Kidney glomerular epithelial cell (primary cell): Measurements from ENCODE around the gene CRY1.
A peak's percentile ranks its signal among the peaks of the same experiment; 100 is the strongest.
"Not testable (repeated sequence)": the region's sequence is repeated elsewhere in the genome, so short reads cannot be mapped to it uniquely, and the experiment has no call there.

Source experiments
- DNase-seq: peaks from one replicate; lab custom pipeline; 2025; lab: John Stamatoyannopoulos, UW

CRY1 gene

DNA sequence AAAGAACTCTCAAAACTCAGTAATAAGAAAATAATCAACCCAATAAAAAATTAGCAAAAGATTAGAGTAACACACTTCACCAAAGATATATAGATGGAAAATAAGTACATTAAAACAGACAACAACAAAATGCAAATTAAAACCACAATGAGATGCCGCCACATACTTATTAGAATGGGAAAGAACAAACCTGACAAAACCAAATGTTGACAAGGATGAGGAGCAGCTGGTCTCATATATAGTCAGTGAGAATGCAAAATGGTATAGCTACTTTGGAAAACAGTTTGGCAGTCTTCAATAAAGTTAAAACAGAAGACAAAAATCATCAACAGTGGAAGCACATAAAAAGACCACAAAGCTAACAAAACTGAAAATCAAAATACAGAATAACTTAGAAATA lies 29.1 kb downstream of the CRY1 start:
- no peak for DNase-seq

- DNase-seq: no peak
These were observed 35.2 kb downstream of the CRY1 start for GRCh38 chr12:107058190-107058589.

DNA sequence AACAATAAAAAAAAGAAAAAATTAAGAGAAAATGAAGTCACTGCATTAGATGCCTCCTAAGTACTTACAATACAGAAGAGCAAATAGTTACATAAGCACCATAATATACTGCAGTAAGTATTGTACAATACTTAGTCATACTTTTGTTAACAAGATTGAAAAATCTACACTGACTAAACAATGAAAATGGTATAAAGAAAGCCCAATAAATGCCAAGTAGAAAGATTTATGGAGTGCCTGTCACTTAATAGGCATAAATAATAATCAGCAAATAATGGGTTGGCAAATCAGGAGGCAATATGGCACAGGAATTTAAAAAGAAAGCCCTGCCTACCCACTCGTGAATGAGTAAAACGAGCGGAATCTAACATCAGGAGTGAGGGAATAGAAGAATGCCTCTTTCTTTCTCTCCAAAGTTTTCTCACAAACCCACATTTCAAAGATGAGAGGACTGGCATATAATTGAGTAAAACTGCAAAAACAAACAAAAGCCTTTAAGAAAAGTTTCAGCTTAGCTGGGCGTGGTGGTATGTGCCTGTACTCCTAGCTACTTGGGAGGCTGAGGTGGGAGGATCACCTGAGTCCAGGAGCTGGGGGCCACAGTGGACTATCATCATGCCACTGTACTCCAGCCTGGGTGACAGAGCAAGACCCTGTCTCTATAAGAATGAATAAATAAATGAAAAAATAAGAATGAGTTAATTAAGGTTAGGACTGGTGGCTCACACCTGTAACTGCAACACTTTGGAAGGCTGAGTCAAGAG lies 36.1 kb downstream of the CRY1 start:
- DNase-seq: peak; percentile 5

- DNase-seq: no peak
These were observed 39.6 kb downstream of the CRY1 start for GRCh38 chr12:107053709-107054108.

- DNase-seq: no peak
These were observed 48.2 kb downstream of the CRY1 start for GRCh38 chr12:107045186-107045585.

- no peak for DNase-seq
These were observed 50.5 kb downstream of the CRY1 start for GRCh38 chr12:107042801-107043200.

DNA sequence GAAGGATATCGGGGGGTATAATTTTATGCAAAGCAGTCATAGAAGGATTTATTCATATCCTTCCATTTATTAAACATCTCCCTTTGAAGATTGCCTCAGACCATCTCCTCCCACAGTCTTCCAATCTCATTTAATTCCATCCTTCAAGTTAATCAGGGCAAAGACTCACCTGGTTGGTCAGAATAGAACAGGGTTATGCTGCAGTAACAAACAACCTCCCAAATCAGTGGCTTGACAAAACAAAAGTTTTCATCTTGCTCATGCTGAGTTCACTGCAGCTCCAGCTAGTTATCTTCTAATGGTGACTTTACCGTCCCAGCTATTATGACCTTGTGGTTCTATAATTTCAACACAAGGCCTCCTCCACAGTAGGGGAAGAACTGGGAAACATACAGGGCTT lies 57.6 kb downstream of the CRY1 start:
- no peak for DNase-seq

- no peak for DNase-seq
These were observed 59.3 kb downstream of the CRY1 start for GRCh38 chr12:107033758-107034739.

DNA sequence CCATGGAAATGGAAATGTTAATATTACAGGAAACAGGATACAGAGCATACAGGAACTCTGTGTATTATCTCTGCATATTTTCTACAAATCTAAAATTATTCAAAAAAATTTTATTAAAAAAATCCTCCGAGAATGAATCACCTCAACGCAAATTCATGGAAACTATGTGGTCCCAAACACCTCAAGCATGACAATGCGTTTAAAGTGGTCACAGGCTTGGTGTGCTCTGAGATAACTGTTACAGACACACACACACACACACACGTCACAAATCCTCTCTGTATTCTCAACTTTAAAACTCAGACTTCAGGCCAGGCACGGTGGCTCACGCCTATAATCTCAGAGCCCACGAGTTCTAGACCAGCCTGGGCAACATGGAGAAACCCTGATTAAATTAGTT lies 61.1 kb downstream of the CRY1 start:
- DNase-seq: no peak

- no peak for DNase-seq
These were observed 62.3 kb downstream of the CRY1 start for GRCh38 chr12:107031061-107031460.

DNA sequence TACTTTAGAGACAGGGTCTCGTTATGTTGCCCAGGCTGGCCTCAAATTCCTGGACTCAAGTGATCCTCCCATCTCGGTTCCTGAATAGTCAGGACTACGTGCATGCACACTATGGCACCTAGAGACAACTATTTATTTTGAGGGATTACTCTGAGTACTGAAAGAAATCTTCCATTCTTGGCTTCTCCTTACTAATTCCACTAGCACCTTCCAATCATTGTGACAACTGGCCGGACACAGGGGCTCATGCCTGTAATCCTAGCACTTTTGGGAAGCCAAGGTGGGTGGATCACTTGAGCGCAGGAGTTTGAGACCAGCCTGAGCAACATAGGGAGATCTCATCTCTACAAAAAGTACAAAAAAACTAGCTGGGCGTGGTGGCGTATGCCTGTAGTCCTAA lies 64.3 kb downstream of the CRY1 start:
- no peak for DNase-seq

DNA sequence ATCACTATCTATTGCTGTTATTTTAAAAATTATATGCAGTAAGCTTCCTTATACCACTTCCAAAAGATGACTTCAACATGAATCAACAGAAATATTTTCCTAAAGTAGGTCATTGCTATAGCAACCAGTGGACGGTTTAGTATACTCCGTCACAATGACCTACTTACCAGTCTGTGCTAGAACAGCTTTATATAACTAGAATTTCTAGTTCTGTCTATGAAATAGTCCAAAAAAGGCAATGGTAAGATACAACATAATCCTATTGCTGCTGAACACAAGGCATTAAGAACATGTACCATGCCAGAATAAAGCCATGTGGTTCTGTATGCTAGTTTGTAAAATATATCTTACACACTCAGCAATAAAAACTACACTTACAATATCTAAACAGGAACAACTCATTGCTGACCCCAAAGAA lies 65.7 kb downstream of the CRY1 start:
- DNase-seq: peak; percentile 79

DNA sequence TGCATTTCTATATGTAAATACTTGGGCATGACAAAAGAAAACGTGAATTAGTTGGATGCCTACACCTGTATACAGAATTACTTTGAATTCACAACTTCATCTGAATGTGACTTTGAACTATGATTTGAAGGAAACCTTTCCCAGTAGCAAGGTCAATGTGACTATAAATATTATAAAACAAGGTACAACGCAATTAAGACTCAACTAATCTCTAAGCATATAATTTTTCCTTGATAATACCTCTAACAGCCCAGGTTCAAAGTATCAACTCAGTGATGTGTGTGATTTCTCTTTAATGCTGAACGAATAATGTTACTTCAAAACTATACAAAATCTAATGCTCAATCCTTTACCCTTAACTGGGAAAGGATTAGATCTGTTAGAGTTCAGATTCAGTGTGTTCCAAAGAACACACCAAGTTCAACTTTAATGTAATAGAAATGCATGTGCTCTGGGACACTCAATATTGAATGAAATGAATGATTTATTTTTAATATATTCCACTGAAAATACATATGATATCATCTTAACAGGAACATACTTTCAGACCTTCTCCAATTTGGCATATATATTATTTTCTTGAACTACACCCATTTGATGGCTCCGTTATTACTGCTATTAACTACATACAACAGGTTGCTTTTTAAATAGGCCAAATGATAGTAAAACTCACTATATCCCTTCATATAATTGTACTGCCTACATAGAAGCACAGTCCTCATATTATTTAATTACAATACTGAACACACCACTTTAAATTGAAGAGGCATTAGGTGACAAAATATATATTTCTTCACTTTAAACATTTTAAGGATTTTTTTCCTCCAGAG lies 66.3 kb downstream of the CRY1 start:
- DNase-seq: no peak

- not testable (repeated sequence) for DNase-seq
These were observed 67.0 kb downstream of the CRY1 start for GRCh38 chr12:107026356-107026755.

GRCh38 chr12:107025671-107026070 lies 67.7 kb downstream of the CRY1 start:
- no peak for DNase-seq

- DNase-seq: no peak
These were observed 73.8 kb downstream of the CRY1 start for GRCh38 chr12:107019546-107019945.

DNA sequence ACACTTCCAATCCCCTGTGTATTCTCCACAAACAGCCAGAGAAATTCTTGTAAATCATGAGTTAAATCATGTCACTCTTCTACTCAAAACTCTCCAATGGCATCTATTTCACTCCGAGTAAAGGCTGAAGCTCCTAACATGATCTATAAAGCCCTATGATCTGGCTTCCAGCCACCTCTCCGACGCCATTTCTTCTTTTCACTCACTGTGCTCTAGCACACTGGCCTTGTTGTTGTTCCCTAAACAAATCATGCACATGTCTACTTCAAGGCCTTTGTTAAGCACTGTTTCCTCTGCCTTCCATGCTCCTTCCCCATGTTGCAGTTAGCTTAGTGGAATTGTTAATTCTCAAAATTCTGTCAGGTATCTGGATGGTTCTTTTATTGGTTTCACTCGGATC lies 76.3 kb downstream of the CRY1 start:
- no peak for DNase-seq

DNA sequence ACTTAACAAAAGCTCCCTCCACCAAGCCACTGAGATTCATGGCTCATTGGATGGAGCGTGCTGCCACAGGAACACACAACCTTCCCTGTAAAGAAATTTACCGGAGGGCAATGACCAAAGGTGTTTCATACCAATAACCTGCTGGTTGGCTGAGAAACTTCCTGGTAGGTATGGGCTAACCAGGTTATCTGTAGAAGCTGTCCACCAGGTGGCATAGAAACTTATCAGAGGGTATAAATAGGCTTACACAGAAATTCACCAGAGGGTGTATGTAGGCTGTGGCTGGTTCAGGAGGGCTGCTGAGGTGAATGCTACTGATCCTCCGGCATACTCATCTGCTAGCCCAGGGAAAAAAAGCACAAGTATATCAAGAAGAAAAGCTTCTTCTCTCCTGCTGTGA lies 79.3 kb downstream of the CRY1 start:
- no peak for DNase-seq

DNA sequence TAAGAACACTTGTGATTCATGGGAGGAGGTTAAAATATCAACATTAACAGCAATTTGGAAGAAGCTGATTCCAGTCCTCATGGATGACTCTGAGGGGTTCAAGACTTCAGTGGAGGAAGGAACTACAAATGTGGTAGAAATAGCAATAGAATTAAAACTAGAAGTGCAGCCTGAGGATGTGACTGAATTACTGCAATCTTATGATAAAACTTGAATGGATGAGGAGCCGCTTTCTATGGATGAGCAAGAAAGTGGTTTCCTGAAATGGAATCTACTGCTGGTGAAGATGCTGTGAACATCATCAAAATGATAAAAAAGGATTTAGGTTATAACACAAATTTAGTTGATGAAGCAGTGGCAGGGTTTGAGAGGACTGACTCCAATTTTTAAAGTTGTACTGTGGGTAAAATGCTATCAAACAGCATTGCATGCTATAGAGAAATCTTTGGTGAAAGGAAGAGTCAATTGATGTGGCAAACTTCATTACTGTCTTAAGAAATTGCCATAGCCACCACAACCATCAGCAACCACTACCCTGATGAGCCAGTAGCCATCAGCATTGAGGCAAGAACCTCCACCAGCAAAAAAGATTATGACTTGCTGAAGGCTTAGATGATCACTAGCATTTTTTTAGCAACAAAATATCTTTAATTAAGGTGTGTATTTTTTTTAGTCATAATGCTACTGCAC lies 80.5 kb downstream of the CRY1 start:
- DNase-seq: no peak

- no peak for DNase-seq
These were observed 81.8 kb downstream of the CRY1 start for GRCh38 chr12:107011519-107011918.

GRCh38 chr12:107007411-107007810 lies 85.9 kb downstream of the CRY1 start:
- no peak for DNase-seq

- not testable (repeated sequence) for DNase-seq
These were observed 90.7 kb downstream of the CRY1 start for GRCh38 chr12:107002665-107003064.
